HEK293 (cell line): ENCODE measurements around the gene CEP63.

ENCODE experiments used
- ZNF274 ChIP-seq, 2 experiments: fragments of 200-500 bp in 1 of 2; fragments of 450-650 bp in 1 of 2; sonication (Bioruptor generic) in 1 of 2; formaldehyde crosslinking in 1 of 2; IDR thresholded peaks; 2 replicates each; pipeline versions ENCODE4 v1.5.1 to v1.6.1; 2014 to 2016; ENCODE audit warnings: borderline replicate concordance in 1 of 2, inconsistent platforms in 1 of 2, low read length in 1 of 2, missing biosample characterization in 1 of 2, missing genetic modification characterization in 1 of 2
- ZNF530 ChIP-seq: fragments of 450-650 bp; formaldehyde crosslinking; IDR thresholded peaks from 2 replicates; pipeline ENCODE4 v1.5.1; 2016; ENCODE audit warnings: low read depth, missing biosample characterization, missing genetic modification characterization
- TF ChIP-seq, protein P1 (sequence below): fragments of 450-650 bp; formaldehyde crosslinking; IDR thresholded peaks from 2 replicates; pipeline ENCODE4 v1.5.1; 2016; ENCODE audit warnings: missing biosample characterization, missing genetic modification characterization
- TF ChIP-seq, protein P2 (sequence below): fragments of 450-650 bp; IDR thresholded peaks from 2 replicates; pipeline ENCODE4 v1.5.1; 2018; ENCODE audit warnings: missing biosample characterization, mild to moderate bottlenecking, missing genetic modification characterization
- TF ChIP-seq, protein P3 (sequence below): fragments of 450-650 bp; formaldehyde crosslinking; IDR thresholded peaks from 2 replicates; pipeline ENCODE4 v1.5.1; 2016; ENCODE audit warnings: missing biosample characterization, missing genetic modification characterization
- TF ChIP-seq, protein P4 (sequence below): fragments of 450-650 bp; formaldehyde crosslinking; IDR thresholded peaks from 2 replicates; pipeline ENCODE4 v1.5.1; 2017; ENCODE audit warnings: missing biosample characterization, missing genetic modification characterization
- TF ChIP-seq, protein P5 (sequence below): fragments of 450-650 bp; formaldehyde crosslinking; IDR thresholded peaks from 2 replicates; pipeline ENCODE4 v1.5.1; 2017; ENCODE audit warnings: missing biosample characterization, missing genetic modification characterization

DNA sequence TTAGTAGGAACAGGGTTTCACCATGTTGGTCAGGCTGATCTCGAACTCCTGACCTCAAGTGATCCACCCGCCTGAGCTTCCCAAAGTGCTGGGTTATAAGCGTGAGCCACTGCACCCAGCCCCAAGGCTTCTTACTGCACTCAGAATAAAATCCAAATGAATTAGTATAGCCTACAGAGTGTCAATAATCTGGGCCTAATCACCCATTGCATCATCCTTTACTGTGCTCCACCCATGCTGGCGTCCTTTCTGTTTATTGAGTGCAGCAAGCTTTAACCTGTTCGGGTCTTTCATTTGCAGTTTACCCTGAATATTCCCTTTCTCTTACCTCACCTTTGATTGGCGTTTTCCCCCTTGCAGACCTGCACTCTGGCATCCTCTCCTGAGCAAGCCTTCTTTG is 77.7 kb downstream of the CEP63 start:
- TF ChIP-seq, protein P1, sequence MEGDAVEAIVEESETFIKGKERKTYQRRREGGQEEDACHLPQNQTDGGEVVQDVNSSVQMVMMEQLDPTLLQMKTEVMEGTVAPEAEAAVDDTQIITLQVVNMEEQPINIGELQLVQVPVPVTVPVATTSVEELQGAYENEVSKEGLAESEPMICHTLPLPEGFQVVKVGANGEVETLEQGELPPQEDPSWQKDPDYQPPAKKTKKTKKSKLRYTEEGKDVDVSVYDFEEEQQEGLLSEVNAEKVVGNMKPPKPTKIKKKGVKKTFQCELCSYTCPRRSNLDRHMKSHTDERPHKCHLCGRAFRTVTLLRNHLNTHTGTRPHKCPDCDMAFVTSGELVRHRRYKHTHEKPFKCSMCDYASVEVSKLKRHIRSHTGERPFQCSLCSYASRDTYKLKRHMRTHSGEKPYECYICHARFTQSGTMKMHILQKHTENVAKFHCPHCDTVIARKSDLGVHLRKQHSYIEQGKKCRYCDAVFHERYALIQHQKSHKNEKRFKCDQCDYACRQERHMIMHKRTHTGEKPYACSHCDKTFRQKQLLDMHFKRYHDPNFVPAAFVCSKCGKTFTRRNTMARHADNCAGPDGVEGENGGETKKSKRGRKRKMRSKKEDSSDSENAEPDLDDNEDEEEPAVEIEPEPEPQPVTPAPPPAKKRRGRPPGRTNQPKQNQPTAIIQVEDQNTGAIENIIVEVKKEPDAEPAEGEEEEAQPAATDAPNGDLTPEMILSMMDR: no peak
- TF ChIP-seq, protein P2, sequence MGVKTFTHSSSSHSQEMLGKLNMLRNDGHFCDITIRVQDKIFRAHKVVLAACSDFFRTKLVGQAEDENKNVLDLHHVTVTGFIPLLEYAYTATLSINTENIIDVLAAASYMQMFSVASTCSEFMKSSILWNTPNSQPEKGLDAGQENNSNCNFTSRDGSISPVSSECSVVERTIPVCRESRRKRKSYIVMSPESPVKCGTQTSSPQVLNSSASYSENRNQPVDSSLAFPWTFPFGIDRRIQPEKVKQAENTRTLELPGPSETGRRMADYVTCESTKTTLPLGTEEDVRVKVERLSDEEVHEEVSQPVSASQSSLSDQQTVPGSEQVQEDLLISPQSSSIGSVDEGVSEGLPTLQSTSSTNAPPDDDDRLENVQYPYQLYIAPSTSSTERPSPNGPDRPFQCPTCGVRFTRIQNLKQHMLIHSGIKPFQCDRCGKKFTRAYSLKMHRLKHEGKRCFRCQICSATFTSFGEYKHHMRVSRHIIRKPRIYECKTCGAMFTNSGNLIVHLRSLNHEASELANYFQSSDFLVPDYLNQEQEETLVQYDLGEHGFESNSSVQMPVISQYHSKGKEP (tag by site-specific recombination): no peak
- no peak for TF ChIP-seq ZNF274 (IDR thresholded peaks at IDR 0.05; ENCODE audit: low read length)
- TF ChIP-seq ZNF274 (tag by site-specific recombination; IDR thresholded peaks at IDR 0.05; ENCODE audit: borderline replicate concordance): no peak
- TF ChIP-seq, protein P3, sequence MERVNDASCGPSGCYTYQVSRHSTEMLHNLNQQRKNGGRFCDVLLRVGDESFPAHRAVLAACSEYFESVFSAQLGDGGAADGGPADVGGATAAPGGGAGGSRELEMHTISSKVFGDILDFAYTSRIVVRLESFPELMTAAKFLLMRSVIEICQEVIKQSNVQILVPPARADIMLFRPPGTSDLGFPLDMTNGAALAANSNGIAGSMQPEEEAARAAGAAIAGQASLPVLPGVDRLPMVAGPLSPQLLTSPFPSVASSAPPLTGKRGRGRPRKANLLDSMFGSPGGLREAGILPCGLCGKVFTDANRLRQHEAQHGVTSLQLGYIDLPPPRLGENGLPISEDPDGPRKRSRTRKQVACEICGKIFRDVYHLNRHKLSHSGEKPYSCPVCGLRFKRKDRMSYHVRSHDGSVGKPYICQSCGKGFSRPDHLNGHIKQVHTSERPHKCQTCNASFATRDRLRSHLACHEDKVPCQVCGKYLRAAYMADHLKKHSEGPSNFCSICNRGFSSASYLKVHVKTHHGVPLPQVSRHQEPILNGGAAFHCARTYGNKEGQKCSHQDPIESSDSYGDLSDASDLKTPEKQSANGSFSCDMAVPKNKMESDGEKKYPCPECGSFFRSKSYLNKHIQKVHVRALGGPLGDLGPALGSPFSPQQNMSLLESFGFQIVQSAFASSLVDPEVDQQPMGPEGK (tag by site-specific recombination): no peak
- TF ChIP-seq, protein P4, sequence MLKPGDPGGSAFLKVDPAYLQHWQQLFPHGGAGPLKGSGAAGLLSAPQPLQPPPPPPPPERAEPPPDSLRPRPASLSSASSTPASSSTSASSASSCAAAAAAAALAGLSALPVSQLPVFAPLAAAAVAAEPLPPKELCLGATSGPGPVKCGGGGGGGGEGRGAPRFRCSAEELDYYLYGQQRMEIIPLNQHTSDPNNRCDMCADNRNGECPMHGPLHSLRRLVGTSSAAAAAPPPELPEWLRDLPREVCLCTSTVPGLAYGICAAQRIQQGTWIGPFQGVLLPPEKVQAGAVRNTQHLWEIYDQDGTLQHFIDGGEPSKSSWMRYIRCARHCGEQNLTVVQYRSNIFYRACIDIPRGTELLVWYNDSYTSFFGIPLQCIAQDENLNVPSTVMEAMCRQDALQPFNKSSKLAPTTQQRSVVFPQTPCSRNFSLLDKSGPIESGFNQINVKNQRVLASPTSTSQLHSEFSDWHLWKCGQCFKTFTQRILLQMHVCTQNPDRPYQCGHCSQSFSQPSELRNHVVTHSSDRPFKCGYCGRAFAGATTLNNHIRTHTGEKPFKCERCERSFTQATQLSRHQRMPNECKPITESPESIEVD: no peak
- no peak for TF ChIP-seq ZNF530 (tag by site-specific recombination)
- TF ChIP-seq, protein P5, sequence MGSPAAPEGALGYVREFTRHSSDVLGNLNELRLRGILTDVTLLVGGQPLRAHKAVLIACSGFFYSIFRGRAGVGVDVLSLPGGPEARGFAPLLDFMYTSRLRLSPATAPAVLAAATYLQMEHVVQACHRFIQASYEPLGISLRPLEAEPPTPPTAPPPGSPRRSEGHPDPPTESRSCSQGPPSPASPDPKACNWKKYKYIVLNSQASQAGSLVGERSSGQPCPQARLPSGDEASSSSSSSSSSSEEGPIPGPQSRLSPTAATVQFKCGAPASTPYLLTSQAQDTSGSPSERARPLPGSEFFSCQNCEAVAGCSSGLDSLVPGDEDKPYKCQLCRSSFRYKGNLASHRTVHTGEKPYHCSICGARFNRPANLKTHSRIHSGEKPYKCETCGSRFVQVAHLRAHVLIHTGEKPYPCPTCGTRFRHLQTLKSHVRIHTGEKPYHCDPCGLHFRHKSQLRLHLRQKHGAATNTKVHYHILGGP: no peak
